Activated CD4-positive, alpha-beta T cell treated with anti-CD3 and anti-CD28 coated beads, Interleukin-2, amount 50 U/mL, for 4 hours (primary cell): Measurements from ENCODE around the gene CEP152.
"Not testable (repeated sequence)": the region's sequence is repeated elsewhere in the genome, so short reads cannot be mapped to it uniquely, and the experiment has no call there.

Experiments used
- DNase-seq, 2 experiments: peaks; one replicate each; pipeline ENCODE4 v3.0.0-alpha.2; 2020

CEP152 gene

DNA sequence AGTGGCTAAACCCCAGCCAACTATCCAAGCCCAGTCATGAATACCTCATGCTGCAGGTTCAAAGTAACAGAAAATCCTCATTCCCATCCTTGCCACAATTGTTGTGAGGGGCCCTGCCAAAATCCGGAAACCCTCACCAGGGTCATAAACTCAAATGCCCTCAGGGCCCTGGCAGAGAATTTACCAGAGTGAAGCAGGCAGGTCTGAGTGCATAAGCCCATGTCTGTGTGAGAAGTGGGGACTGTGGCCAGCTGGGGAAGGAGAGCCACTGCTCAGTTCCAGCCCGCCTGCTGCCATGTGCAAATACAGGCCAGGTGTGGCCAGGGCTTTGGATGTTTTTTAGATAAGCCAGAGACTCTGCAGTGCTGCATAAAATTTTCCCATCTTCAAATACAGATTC, 7.0 kb downstream of the CEP152 start:
- no peak for DNase-seq

DNA sequence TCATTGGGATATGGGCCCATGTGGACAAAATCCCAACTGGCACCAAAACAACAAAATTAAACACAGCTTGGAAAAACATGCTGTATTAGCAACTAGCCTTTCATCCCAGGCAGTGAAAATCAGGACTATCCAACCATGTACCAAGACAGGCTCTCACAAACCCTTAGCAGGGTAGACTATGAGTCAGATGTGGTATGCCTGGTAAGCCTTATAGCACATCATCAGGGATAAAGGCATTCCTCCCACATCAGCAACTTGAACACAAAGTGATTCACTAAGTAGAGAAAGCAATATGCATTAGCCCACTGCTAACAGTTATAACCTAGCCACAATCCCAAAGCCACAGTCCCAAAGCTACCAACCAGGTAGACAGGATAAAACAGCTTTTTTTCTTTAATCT, 8.0 kb downstream of the CEP152 start:
- DNase-seq: no peak

DNA sequence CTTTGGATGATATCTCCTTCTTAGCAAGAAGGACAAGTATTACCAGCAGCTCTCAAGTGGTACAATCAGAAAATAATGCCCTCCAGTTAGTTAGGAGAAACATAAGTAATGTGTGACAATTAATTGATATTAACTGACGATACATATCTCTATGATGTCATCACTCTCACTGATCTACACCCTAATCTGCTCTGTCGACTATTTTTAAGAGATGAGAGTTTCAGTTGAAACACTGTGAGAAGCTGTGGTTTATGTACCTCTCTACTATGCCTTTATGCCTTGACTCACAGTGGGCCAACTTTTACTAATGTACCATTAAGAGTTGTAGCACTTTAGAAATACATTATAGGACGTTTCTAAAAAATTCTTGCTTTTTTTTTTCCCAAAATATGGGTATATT, 8.6 kb downstream of the CEP152 start:
- no peak for DNase-seq

DNA sequence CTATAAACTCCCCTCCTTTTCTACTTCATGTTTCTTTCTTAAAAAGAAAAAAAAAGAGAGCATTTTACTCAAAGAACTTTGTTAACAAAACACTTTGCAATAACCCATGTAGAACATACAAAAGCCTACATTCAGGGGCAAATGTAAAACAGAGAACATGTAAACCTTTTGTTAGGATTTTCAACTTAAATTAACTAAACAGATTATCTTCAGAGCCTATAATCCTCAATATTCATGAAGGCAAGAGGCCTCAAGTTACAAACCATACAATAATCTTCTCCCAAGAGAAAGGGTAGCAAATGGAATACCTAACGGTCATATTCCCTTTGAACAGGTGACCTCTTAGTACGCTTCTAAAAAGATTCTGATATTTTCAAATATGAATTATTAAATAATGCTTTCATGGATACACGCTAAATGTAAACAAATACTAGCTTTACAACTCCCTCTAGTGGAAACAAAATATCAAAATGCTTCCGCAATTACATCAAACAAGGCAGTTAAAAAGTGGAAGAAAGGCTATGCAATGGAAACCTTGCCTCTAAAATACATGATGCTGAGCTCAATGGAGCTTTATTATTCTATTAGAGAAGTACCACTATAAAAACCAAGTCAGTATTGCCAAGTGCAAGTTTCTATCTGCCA, 9.9 kb downstream of the CEP152 start:
- DNase-seq: no peak

DNA sequence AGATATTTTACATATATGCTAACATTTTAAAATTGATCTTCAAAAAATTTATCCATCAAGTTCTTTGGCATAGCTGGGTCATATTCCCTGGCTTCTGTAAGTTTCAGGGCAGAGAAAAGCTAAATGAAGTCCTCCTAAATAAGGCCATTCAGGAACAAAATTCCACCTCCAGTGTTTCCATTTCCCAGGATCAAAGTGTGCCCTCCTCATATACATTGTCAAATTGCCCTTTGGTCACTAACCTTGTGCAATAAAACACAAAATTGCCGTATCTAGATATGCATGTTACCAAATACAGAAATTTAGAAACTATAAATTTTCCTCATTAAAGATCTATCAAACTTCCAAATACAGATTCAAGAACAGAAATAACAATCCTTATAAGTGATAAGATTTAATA, 10.6 kb downstream of the CEP152 start:
- no peak for DNase-seq

DNA sequence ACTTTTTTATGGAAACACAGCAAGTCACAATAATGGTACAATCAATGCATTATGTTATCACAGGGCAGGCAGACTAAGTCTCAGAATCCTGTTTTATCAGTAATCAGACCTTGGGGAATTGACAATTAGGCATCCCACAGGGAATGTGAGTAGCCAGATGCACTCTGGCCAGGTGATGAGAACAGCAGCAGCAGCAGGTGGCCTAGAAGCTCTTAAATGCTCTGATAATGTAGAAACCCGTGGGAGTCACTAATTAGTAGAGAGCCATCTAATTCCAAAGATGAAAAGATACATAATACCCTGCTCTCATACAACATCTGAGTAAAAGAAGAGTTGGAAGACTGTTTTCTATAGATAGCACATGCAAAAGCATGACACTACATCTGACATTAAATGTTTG, 12.6 kb downstream of the CEP152 start:
- no peak for DNase-seq

DNA sequence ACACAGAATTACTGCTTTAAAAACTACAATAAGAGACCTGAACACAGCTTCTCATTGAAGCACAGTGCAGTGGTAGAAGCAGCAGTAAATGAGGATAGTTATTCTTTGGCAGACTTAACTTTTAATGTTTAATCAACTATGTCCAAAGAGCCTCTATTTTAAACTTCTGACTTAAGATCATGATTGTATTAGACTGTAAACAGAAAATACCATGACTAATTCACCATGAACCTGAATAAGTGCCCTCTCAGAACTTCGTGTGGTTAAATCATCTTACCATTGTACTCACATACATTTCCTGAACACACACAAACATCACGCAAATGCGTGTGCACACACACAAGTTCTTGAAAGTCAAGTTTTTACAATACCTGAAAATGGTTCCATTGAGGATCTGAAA, 13.9 kb downstream of the CEP152 start:
- no peak for DNase-seq

DNA sequence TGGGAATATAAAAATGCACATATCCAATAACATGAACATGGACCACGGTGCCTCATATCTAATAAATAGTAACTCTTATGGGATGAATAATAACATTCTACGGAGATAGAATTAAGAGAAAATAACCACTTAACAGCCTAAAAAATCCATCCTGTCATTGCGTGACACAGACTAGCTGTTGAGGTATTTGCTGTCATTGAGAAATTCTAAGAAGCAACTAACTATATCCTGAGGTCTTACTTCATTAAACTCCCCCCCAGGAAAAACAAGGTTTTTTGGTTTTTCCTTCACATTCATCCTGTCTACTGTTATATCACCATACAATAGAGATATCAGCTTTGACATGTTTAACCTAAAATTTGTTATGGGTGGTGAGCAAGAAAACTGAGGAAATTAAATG, 14.3 kb downstream of the CEP152 start:
- DNase-seq: no peak

DNA sequence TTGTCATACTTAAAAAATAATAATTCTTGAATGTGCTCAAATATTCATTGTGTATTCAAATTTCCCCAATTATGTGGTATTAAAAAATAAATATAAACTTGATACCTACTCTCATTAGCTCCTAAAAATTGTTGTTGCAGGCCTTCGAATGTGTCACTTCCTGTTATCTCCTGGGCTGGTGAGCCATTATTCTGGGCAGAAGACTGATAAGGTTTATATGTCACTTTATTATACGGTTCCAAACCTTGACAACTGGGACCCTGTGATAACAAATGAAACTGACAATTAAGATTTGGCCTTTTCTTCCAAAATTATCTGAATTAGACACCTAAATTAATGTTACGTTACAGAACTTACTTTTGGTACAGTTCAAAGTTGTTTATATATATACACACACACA, 15.0 kb downstream of the CEP152 start:
- no peak for DNase-seq

DNA sequence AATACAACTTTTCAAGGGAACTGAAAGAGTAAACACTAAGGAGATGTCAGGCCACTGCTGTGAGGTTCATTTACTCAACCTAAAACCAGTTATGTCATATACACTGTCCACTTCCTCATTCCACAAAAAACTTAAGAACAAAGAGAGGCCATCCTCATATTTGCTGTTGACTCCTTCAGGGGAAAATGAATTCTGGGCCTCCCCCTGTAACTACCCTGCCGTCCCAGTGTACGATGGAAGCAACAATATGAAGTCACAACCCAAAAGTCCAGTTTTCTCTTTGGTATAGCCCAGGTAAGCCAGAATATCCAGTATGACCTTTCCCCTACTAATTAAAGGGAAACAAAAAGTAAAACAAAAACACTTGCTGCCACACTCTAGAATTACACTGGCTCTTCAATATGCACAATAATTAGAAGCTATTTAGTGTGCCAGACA, 16.2 kb downstream of the CEP152 start:
- DNase-seq: no peak

DNA sequence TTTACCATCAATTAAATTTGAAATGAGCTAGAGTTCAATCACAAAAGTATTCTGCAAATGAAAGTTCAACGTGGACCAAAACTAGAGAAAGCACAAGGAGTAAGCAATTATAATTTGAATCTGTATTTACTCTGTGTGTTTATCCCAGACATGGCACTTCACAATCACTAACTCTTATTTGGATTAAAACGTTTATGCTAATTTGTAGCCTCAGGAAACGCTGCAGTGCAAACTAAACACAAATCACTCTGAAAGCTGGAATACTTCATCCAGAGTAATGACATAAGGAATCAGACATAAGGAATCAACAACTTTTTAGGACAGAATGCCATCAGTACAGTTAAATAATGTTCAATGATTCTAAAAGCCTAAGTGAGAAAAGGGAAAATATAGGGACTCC, 18.5 kb downstream of the CEP152 start:
- no peak for DNase-seq

DNA sequence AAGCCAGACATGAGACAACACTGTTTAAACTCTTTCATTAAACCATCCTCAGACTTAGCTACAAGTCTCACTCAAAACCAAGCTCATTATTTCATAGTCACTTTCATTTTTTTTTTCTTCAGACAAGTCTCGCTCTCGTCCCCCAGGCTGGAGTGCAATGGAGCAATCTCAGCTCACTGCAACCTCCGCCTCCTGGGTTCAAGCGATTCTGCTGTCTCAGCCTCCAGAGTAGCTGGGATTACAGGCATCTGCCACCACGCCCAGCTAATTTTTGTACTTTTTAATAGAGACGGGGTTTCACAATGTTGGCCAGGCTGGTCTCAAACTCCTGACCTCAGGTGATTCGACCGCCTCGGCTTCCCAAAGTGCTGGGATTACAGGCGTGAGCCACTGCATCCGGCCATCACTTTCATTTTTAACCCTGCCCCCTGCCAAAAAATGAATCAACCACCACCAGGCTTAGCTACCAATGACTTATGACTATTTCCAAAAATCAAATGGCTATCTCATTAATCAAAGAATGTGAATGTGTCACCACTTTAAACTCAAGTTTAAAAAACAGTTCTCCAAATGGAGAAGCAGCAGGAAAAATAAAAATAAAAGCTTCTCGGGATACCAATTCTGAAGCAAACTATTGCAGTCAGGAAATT, 20.3 kb downstream of the CEP152 start:
- DNase-seq: not testable (repeated sequence)

DNA sequence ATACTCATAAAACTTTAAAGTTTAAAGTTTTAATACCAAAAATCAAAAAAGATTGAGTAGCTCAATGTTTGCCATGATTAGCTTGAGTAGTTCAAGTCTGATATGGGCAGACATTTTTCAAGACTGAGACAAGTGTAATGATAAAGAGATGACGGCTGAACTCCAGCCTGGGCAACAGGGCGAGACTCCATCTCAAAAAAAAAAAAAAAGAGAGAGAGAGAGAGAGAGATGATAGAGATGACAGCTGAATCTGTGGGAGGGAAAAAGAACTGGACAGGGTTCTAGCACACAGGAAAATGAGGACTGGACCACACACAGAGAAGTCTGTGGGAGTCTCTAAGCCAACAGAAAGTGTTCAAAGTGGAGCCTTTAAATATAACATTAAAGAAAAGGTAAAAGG, 25.2 kb downstream of the CEP152 start:
- no peak for DNase-seq

DNA sequence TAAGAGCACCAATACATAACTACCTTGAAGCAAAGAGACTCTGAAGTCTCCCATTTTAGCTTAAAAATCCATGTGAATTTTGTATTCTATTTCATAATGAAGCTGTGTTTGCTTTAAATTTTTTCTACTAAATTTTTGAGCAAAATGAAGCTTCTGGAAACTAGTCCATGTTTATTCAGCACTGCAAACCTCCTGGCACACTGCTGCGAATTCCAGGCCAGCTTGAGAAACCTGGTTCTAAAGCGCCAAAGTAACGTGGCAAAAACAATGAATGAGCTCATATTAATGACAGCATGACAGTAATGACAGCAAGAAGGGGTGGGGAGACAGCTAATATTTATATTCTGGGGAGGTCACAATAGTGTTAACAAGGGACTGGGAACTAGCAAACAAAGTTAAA, 25.7 kb downstream of the CEP152 start:
- DNase-seq: no peak

DNA sequence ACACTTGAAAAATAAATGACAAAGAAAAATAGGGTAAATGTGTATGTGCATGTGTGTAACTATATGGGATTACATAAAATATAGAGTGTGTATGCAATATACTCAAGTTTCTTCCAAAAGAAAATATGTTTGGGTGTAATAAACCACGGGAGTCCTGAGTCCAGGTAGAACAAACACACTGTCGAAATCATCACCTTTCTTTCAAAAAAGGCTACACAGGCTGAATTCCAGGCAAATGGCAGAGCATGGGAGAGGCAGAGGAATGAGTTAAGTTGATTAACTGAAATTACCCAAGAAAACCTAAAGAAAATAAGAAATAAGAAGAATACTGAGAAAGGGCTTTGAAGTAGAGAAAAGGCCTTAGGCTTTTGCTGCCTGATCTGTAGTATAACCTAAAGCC, 26.1 kb downstream of the CEP152 start:
- DNase-seq: no peak

DNA sequence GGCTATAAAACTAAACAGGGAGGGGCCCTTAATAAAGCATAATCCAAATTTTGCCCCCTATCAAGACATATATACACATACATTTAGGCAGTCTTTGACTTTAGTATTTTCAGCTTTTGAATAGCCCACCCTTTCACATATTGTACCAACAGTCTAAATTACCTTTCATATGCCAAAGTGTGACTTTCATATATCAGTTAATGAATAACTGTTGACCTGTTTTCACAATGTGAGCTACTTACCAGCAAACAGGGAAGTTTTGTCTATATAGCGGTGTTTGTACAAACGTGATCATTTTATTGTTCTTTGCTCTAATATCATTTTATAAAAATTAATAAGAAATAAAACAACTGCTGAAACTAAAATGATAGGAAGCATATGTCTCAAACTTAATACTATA, 28.0 kb downstream of the CEP152 start:
- no peak for DNase-seq

DNA sequence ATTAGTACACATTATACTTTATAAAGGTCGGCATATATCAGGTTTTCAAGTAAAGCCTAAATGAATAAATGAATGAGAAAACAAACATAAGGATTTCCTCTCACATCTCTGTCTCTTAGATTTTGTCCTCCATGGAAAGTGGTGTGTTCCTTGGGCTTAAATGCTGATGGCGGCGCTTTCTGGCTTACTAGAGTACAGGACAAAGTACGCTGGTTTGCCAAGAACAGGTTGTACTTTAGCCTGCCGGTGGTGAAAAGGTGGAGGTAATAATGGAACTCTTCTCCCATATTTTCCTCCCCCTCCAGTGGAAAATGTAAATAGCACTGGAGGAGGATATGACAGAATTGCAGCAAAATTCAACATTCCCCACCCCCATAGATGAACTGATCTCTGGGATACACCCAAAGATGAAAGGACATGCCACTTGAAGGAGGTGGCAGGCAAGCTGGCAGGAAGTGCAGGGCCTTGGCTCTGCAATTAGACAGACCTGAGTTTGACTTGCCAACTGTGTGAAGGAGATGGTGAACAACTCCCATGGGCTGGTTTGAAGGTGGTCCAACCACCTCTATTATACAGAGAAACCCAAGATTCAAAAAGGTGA, 29.3 kb downstream of the CEP152 start:
- DNase-seq: no peak

DNA sequence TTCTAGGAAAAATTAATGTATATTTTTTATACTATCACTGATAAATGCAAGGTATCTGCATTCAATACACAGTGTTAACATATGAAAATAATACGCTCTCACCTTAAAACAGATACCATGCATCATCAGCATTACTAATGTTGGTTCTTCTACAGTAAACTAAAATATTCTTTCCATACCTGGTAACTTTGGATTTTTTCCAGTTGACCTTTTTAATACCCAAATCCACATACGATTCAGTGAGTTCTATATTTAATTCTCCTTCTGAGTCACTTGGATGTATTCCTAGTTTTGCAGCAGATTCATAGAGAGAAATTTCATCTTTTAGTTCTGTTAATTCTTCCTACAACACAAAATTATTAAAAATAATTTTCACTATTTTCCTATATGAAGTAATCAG, 29.9 kb downstream of the CEP152 start:
- no peak for DNase-seq

DNA sequence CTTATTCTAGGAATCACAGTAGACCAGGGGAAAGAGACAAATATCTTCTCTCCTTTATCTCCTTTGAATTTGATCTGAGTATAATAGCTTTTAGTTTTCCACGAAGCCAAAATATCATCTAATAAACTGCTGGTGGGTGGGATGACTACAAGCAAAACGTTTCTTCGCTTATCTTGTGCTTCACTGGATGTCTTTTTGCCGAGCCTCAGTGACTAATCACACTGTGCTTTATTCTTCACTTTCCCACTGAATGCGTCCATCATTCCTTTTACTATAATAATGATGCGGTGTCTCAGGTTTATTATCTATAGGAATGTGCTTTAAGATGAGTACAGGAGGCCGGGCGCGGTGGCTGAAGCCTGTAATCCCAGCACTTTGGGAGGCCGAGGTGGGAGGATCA, 32.5 kb downstream of the CEP152 start:
- no peak for DNase-seq

DNA sequence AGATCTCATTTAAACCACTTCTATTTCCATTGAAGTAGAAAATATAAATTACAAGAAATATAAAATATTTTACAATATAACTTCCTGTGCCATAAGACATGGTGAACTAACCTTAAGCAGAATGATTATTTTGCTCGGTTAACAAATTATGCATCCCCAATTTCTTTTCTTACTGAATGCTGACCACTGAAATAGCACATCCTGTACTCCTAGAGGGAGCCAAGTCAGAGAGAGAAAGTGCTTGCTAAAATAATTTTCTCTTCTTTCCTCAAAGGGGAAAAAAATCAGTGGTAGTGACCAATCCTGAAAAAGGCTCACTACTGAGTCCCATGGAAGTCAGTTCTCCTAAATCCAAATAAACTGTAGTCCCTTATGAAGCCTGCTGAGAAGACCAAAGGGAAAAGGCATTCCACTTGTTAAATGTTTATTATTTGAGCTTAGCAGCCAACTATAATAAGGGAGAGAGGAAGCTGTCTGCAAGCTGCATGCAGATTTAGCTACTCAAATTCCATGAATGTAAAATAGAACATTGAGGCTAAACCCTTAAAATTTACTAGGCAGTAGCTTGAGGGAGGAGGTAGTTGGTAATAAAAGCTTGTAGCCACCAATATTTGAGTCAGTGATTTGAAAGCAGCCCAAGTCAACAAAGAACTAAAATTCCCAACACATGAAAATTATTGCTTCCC, 33.1 kb downstream of the CEP152 start:
- DNase-seq: no peak

DNA sequence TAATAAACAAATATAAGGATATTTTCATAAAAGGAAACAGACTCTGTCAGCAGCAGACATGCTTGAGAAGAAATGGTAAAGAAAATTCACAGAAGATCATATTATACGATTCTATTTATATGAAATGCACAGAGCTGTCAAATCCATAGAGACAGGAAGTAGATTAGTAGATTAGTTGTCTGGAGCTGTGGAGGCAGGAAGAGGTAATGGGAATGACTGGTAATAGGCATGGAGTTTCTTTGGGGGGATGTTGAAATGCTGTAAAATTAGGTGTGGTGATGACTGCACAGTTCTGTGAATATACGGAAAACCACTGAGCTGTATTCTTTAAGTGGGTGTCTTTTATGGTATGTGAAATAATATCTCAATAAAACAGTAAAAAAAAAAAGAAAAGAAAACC, 35.3 kb downstream of the CEP152 start:
- no peak for DNase-seq

DNA sequence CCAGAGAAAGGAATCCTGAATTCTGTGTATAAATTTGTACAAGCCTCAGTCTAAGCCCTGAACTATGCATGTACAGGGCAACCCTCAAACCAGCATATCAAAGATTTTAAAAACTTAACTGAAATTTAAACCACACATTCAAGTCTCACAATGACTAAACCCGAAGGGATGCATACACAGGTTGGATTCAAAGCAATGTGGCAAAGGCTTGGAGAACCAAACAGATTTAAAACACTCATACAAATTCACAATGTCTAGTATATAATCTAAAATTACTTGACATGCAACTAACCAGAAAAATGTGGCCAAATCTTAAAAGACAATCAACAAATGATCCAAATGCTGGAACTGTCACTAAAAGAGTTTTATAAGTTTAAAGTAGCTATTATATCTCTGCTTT, 36.4 kb downstream of the CEP152 start:
- no peak for DNase-seq

DNA sequence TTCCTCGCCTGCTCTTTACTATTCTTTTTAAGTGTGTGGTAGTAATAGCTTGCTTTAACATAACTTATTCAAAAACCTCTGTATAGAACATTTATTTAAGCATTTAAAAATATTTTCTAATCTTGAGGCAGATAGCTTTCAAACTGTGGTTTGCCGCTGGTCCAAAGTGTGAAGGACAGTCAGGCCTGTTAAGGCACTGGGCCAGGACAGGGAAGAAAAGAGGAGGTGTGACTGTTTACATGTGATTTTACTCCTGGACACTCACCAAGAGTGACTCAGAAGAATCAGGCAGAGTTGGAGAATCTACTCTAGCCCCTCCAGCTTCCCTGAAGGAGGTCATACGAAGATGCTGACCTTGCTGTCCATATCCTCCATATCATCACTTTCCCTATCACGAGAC, 44.7 kb downstream of the CEP152 start:
- no peak for DNase-seq

DNA sequence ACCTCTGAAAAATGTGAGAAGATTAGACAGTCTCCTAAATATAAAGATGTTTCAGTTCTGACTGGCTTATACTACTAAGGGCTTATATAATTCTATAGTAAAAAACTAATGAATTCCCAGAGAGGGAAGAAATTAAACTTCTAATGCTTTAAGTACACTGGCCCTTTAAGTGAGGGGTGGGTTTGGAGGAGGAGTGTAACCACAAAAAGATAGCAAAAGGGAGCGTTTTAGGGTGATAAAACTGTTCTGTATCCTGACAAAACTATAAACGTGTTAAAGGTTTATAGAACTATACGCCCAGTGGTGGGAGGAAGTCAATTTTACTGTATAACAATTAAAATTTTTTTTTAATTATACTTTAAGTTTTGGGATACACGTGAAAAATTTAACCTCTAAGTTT, 45.8 kb downstream of the CEP152 start:
- no peak for DNase-seq
